Liver (tissue), 9 donors: ENCODE data around the gene CHRDL2. TPM values are rescaled to one million over a fixed set of nuclear protein-coding genes. Genes with fewer than 3 reads are reported as not detected.
A peak's percentile ranks its signal among the peaks of the same experiment; 100 is the strongest.

Experiments used
- DNase-seq: peaks from one replicate; pipeline ENCODE4 v3.0.0-alpha.2; 2017; ENCODE audit warnings: low spot score
- H3K27ac ChIP-seq, 2 donors: one replicate each; pipeline ENCODE4 v1.7.0; 2013; ENCODE audit warnings: inconsistent platforms in 2 of 2, low read length in 2 of 2, control low read depth in 1 of 2, low read depth in 1 of 2, mild to moderate bottlenecking in 1 of 2
- H3K27me3 ChIP-seq, 4 donors: one replicate each; pipeline versions ENCODE4 v1.6.1 to v1.7.0; 2013; ENCODE audit warnings: low read length in 3 of 4, inconsistent platforms in 1 of 4, mild to moderate bottlenecking in 1 of 4, moderate library complexity in 1 of 4; ENCODE audit not compliant: control insufficient read depth in 4 of 4, insufficient read depth in 4 of 4
- H3K36me3 ChIP-seq, 4 donors: one replicate each; pipeline versions ENCODE4 v1.6.1 to v1.7.0; 2013; ENCODE audit warnings: low read length in 3 of 4, mild to moderate bottlenecking in 3 of 4, low read depth in 1 of 4, moderate library complexity in 1 of 4; ENCODE audit not compliant: control insufficient read depth in 4 of 4, insufficient read depth in 3 of 4
- H3K4me1 ChIP-seq, 4 donors: one replicate each; pipeline versions ENCODE4 v1.6.1 to v1.7.0; 2013; ENCODE audit warnings: low read length in 3 of 4, mild to moderate bottlenecking in 3 of 4, moderate library complexity in 1 of 4; ENCODE audit not compliant: control insufficient read depth in 4 of 4, insufficient read depth in 4 of 4
- H3K4me3 ChIP-seq, 3 donors: one replicate each; pipeline versions ENCODE4 v1.6.1 to v1.7.0; 2013; ENCODE audit warnings: low read length in 3 of 3, control low read depth in 1 of 3, low read depth in 1 of 3, mild to moderate bottlenecking in 1 of 3
- H3K9ac ChIP-seq, 2 donors: one replicate each; pipeline ENCODE4 v1.7.0; 2013; ENCODE audit warnings: low read length in 2 of 2, mild to moderate bottlenecking in 2 of 2, moderate library complexity in 2 of 2, control low read depth in 1 of 2, low read depth in 1 of 2
- H3K9me3 ChIP-seq, 4 donors: one replicate each; pipeline versions ENCODE4 v1.6.1 to v1.7.0; 2013; ENCODE audit warnings: low read length in 3 of 4; ENCODE audit not compliant: control insufficient read depth in 4 of 4
- EGR1 ChIP-seq, 2 donors: IDR thresholded peaks; 2 replicates each; pipeline ENCODE4 v1.6.1; 2016 to 2018; ENCODE audit warnings: antibody characterized with exemption in 2 of 2, low read depth in 2 of 2
- FOXA1 ChIP-seq: IDR thresholded peaks from 2 replicates; pipeline ENCODE4 v1.6.1; 2016; ENCODE audit warnings: antibody characterized with exemption
- FOXA2 ChIP-seq: IDR thresholded peaks from 2 replicates; pipeline ENCODE4 v1.6.1; 2016; ENCODE audit warnings: antibody characterized with exemption
- GABPA ChIP-seq, 2 donors: IDR thresholded peaks in 1 of 2; conservative IDR thresholded peaks in 1 of 2; 2 replicates each; pipeline ENCODE4 v1.6.1; 2016; ENCODE audit warnings: antibody characterized with exemption in 2 of 2, mild to moderate bottlenecking in 1 of 2, moderate library complexity in 1 of 2
- HNF4A ChIP-seq, 2 donors: conservative IDR thresholded peaks; 2 replicates each; pipeline ENCODE4 v1.6.1; 2016; ENCODE audit warnings: antibody characterized with exemption in 2 of 2, mild to moderate bottlenecking in 2 of 2
- HNF4G ChIP-seq: IDR thresholded peaks from 2 replicates; pipeline ENCODE4 v1.6.1; 2016; ENCODE audit warnings: antibody characterized with exemption
- JUND ChIP-seq, 2 donors: IDR thresholded peaks; 2 replicates each; pipeline ENCODE4 v1.6.1; 2016; ENCODE audit warnings: antibody characterized with exemption in 2 of 2
- NR2F2 ChIP-seq: IDR thresholded peaks from 2 replicates; pipeline ENCODE4 v1.6.1; 2016; ENCODE audit warnings: antibody characterized with exemption
- RAD21 ChIP-seq, 2 donors: IDR thresholded peaks; 2 replicates each; pipeline ENCODE4 v1.6.1; 2016; ENCODE audit warnings: antibody characterized with exemption in 2 of 2, mild to moderate bottlenecking in 2 of 2
- RXRA ChIP-seq, 2 donors: IDR thresholded peaks; 2 replicates each; pipeline ENCODE4 v1.6.1; 2017 to 2018; ENCODE audit warnings: antibody characterized with exemption in 2 of 2, mild to moderate bottlenecking in 1 of 2
- SP1 ChIP-seq: IDR thresholded peaks from 2 replicates; pipeline ENCODE4 v1.6.1; 2018; ENCODE audit warnings: antibody characterized with exemption, mild to moderate bottlenecking
- TAF1 ChIP-seq: conservative IDR thresholded peaks from 2 replicates; pipeline ENCODE4 v1.6.1; 2016; ENCODE audit warnings: antibody characterized with exemption, mild to moderate bottlenecking
- YY1 ChIP-seq: IDR thresholded peaks from 2 replicates; pipeline ENCODE4 v1.6.1; 2016; ENCODE audit warnings: antibody characterized with exemption, mild to moderate bottlenecking
- WGBS: extraction: QIAGEN DNeasy Blood & Tissue Kit; methylation state at CpG from one replicate; pipeline ENCODE4 v1.1.7; 2013; 5-methylcytosine and 5-hydroxymethylcytosine counted together
- polyA plus RNA-seq, 2 donors: library from polyadenylated mRNA; stranded (reverse) in 1 of 2; unstranded in 1 of 2; fragments of 200-250 nt in 1 of 2; fragments of >200 nt in 1 of 2; fragmentation: Nextera tagmentation in 1 of 2; extraction: Ambion mirVana in 1 of 2; gene quantifications; one replicate each; pipeline versions ENCODE4 v1.2.1 to v1.2.3, GENCODE V29; 2013 to 2015
- total RNA-seq, 2 donors: library from RNA; depleted of rRNA; stranded (reverse); fragments of >200 nt; gene quantifications; one replicate each; pipeline ENCODE4 v1.2.3, GENCODE V29; 2014
- TF ChIP-seq, protein P1 (sequence below): fragments of 150-350 bp; IDR thresholded peaks from 2 replicates; pipeline ENCODE4 v1.5.1; 2017; ENCODE audit warnings: improper control_type of control experiment, low read depth, low read length; ENCODE audit not compliant: missing input control
- TF ChIP-seq, protein P2 (sequence below): IDR thresholded peaks from 2 replicates; pipeline ENCODE4 v1.6.1; 2016; ENCODE audit warnings: antibody characterized with exemption
- TF ChIP-seq, protein P3 (sequence below): IDR thresholded peaks from 2 replicates; pipeline ENCODE4 v1.6.1; 2016; ENCODE audit warnings: antibody characterized with exemption
- TF ChIP-seq, protein P4 (sequence below): IDR thresholded peaks from 2 replicates; pipeline ENCODE4 v1.6.1; 2016; ENCODE audit warnings: antibody characterized with exemption
- donor health status: healthy.
- donor health status: healthy.
- donor health status: healthy.
- donor health status: healthy.
- donor health status: healthy.

CHRDL2 gene
- total and polyA plus RNA-seq, 4 donors = 1.8 to 19.0 (median 15.8) TPM; not detected in 1

DNA sequence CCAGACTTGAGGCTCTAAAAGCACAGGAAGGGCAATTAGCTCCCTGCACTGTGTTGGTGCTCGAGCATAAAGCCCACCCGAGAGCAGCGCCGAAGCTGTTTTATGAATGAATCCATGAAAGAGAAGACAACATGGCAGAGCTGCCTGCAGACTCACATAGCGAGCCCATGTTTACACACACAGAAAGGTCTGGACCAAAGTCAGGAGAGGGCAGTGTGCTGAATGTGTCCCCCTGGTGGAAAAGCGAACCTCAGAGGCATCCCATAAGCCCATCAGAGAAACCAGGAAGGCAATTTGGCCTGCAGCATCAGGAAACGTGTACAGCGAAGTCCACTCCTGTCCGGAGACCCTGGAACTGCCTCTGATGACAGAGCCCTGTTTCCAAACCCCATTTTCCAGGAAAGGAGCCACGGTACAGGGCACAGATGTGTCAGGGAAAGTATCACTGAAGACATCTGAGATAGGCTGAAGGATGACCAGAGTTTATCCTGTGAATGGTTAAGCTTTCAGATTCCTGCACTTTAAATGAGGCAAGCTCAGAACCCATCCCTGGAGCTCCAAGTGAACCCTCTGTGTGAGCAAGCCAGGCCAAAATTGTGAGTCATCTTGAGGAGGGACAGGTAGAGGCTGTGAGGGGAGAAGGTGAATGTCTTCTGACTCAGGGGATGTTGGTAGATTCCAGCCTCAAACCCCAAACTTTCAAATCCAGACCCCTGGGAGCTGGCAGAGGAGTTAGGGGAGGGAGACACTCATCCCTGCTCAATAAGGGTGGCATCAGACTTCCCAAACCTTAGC, 36.9 kb downstream of the CHRDL2 start:
- TF ChIP-seq EGR1 (IDR thresholded peaks at IDR 0.05; ENCODE audit: low read depth in 2 of 2) (no peak), NR2F2 (no peak), HNF4A (conservative IDR thresholded peaks at IDR 0.05) (peak in 1 of 2 donors; percentile 7), SP1 (no peak), FOXA2 (no peak), GABPA (IDR thresholded peaks at IDR 0.05 in 1 of 2, conservative IDR thresholded peaks at IDR 0.05 in 1 of 2) (no peak), RAD21 (IDR thresholded peaks at IDR 0.05) (peak in 1 of 2 donors; percentile 72), JUND (IDR thresholded peaks at IDR 0.05) (no peak), HNF4G (no peak)
- TF ChIP-seq, protein P1, sequence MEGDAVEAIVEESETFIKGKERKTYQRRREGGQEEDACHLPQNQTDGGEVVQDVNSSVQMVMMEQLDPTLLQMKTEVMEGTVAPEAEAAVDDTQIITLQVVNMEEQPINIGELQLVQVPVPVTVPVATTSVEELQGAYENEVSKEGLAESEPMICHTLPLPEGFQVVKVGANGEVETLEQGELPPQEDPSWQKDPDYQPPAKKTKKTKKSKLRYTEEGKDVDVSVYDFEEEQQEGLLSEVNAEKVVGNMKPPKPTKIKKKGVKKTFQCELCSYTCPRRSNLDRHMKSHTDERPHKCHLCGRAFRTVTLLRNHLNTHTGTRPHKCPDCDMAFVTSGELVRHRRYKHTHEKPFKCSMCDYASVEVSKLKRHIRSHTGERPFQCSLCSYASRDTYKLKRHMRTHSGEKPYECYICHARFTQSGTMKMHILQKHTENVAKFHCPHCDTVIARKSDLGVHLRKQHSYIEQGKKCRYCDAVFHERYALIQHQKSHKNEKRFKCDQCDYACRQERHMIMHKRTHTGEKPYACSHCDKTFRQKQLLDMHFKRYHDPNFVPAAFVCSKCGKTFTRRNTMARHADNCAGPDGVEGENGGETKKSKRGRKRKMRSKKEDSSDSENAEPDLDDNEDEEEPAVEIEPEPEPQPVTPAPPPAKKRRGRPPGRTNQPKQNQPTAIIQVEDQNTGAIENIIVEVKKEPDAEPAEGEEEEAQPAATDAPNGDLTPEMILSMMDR = peak; percentile 1
- TF ChIP-seq, protein P2, sequence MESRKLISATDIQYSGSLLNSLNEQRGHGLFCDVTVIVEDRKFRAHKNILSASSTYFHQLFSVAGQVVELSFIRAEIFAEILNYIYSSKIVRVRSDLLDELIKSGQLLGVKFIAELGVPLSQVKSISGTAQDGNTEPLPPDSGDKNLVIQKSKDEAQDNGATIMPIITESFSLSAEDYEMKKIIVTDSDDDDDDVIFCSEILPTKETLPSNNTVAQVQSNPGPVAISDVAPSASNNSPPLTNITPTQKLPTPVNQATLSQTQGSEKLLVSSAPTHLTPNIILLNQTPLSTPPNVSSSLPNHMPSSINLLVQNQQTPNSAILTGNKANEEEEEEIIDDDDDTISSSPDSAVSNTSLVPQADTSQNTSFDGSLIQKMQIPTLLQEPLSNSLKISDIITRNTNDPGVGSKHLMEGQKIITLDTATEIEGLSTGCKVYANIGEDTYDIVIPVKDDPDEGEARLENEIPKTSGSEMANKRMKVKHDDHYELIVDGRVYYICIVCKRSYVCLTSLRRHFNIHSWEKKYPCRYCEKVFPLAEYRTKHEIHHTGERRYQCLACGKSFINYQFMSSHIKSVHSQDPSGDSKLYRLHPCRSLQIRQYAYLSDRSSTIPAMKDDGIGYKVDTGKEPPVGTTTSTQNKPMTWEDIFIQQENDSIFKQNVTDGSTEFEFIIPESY = no peak
- Histone ChIP-seq H3K27me3 (no peaks in the 10 kb centered on the region), H3K27ac (no peak overlapping the region), H3K9me3 (no peaks in the 10 kb centered on the region), H3K4me1 (peaks cover 3 to 18% (median 16%) of the 10 kb centered on the region in 4 donors), H3K36me3 (no peaks in the 10 kb centered on the region), H3K4me3 (no peak overlapping the region), H3K9ac (no peak overlapping the region)
- DNase-seq = no peak
- 86% methylated on average over 10 of the region's 10 CpGs for WGBS

DNA sequence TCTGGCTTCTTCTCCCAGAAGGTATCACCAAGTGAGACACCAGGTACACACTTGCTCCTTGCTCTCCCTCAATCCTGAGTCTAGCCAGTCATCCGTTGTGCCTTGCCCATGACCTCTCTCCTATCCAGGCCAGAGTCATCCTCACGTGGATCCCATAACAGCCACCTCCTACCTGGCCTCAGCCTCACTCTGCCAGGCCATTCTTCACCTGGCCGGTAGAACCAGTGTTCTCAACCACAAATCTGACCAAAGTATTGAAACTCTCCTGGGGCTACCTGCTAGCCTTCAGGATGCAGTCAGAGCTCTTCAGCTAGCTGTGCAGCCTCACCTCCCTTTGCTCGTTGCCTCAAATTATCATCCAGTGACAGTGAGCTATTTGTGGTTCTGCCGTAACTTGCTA, 37.7 kb downstream of the CHRDL2 start:
- Histone ChIP-seq H3K9ac (no peak overlapping the region), H3K4me1 (peaks cover 3 to 18% (median 13%) of the 10 kb centered on the region in 4 donors), H3K27me3 (no peaks in the 10 kb centered on the region), H3K9me3 (no peaks in the 10 kb centered on the region), H3K4me3 (no peak overlapping the region), H3K36me3 (no peaks in the 10 kb centered on the region), H3K27ac (no peak overlapping the region)
- DNase-seq = no peak
- WGBS = 90% methylated on average over 5 of the region's 5 CpGs
- no peak for TF ChIP-seq YY1

DNA sequence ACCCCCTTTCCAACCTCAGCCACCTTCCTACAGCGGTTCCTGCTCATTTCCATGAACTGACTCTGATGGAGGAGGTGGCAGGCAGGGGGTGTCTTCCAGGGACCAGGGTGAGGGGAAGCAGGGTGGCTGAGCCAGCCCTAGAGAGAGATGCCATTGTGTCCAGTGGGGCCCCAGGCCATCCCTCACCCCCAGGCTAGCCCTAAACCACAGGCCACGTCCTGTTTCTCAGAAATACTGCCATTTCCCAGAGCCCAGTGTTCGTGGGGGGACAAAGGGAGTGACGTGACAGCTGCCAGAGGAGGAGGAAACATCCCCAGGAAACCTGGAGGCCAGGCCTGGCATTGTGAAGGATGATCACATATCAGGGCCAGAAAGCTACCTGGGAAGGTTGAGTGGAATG, 39.5 kb downstream of the CHRDL2 start:
- H3K9ac ChIP-seq = no peak overlapping the region
- DNase-seq = no peak
- H3K4me1 ChIP-seq = peaks cover 3 to 10% (median 9%) of the 10 kb centered on the region in 4 donors
- WGBS = 77% methylated on average over 4 of the region's 4 CpGs
- H3K27ac ChIP-seq = no peak overlapping the region
- H3K36me3 ChIP-seq = no peaks in the 10 kb centered on the region
- H3K9me3 ChIP-seq = no peaks in the 10 kb centered on the region
- no peaks in the 10 kb centered on the region for H3K27me3 ChIP-seq
- no peak overlapping the region for H3K4me3 ChIP-seq
- TF ChIP-seq TAF1 (no peak), HNF4A (conservative IDR thresholded peaks at IDR 0.05) (no peak), RAD21 (IDR thresholded peaks at IDR 0.05) (no peak), GABPA (IDR thresholded peaks at IDR 0.05 in 1 of 2, conservative IDR thresholded peaks at IDR 0.05 in 1 of 2) (no peak), RXRA (IDR thresholded peaks at IDR 0.05) (no peak), YY1 (no peak), FOXA2 (no peak), EGR1 (IDR thresholded peaks at IDR 0.05; ENCODE audit: low read depth in 2 of 2) (no peak), JUND (IDR thresholded peaks at IDR 0.05) (no peak), FOXA1 (no peak), HNF4G (no peak), SP1 (no peak)
- TF ChIP-seq, protein P1 = no peak
- TF ChIP-seq, protein P2 = no peak
- TF ChIP-seq, protein P3, sequence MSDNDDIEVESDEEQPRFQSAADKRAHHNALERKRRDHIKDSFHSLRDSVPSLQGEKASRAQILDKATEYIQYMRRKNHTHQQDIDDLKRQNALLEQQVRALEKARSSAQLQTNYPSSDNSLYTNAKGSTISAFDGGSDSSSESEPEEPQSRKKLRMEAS = no peak
- TF ChIP-seq, protein P4, sequence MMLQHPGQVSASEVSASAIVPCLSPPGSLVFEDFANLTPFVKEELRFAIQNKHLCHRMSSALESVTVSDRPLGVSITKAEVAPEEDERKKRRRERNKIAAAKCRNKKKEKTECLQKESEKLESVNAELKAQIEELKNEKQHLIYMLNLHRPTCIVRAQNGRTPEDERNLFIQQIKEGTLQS = no peak
